RCC 7860 (cell line): ENCODE data around the gene DEK.
A peak's percentile ranks its signal among the peaks of the same experiment; 100 is the strongest.
"Not testable (repeated sequence)": the region's sequence is repeated elsewhere in the genome, so short reads cannot be mapped to it uniquely, and the experiment has no call there.

ENCODE experiments used
- DNase-seq: peaks from one replicate; pipeline ENCODE4 v3.0.0-alpha.2; 2015; ENCODE audit warnings: low spot score
- FAIRE-seq: peaks from 2 replicates; lab custom pipeline; 2012; peaks lifted over from hg19 to GRCh38; lab: Jason Lieb, UNC

DEK gene

GRCh38 chr6:18241208-18242038, 22.9 kb downstream of the DEK start:
- DNase-seq (no peak), FAIRE-seq (no peak)

DNA sequence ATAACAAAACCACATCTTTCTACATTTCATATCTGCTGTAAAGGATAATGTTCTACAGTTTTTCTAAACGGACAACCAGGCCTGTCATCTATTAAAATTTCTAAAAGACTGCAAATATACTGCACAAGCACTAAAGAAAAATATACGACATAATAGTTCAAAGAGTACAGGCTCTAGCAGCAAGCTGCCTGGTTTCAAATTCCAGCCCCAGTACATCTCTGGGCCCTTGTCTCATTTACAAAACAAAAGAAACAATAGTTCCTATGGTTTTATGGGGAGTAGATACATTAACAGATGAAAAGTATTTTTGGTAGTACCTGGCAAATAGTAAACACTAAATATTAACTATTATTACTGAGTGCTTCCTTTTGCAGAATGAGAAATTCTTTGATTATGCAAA, 24.1 kb downstream of the DEK start:
- DNase-seq (no peak), FAIRE-seq (no peak)

GRCh38 chr6:18237167-18237566, 27.2 kb downstream of the DEK start:
- FAIRE-seq (no peak), DNase-seq (no peak)

DNA sequence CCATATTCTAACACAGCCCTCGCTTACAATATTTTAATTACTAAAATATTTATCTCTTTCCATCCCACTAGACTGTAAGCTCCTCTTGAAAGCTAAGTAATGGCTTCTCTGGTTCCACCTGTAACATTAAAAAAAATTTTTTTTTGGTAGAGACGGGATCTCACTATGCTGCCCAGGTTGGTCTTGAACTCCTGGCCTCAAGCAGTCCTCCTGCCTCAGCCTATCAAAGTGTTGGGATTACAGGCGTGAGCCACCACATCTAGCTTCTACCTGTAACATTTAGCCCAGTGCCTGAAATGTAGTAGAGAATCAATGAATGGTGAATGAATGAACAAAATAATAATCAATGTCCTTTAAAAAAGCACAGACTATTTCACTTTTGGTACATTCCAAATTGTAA, 28.8 kb downstream of the DEK start:
- no peak for DNase-seq
- FAIRE-seq: no peak

- DNase-seq (no peak), FAIRE-seq (no peak)
Measured at GRCh38 chr6:18234564-18234963, 29.8 kb downstream of the DEK start.

DNA sequence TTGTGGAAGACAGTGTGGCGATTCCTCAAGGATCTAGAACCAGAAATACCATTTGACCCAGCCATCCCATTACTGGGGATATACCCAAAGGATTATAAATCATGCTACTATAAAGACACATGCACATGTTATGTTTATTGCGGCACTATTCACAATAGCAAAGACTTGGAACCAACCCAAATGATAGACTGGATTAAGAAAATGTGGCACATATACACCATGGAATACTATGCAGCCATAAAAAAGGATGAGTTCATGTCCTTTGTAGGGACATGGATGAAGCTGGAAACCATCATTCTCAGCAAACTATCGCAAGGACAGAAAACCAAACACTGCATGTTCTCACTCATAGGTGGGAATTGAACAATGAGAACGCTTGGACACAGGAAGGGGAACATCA, 30.6 kb downstream of the DEK start:
- not testable (repeated sequence) for FAIRE-seq

DNA sequence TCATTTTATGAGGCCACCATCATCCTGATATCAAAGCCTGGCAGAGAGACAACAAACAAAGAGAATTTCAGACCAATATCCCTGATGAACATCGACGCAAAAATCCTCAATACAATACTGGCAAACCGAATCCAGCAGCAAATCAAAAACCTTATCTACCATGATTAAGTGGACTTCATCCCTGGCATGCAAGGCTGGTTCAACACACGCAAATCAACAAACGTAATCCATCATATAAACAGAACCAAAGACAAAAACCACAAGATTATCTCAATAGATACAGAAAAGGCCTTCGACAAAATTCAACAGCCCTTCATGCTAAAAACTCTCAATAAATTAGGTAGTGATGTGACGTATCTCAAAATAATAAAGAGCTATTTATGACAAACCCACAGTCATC, 32.5 kb downstream of the DEK start:
- FAIRE-seq, DNase-seq: not testable (repeated sequence)

More for the DNA sequence above, 30.6 kb downstream of the DEK start:
- not testable (repeated sequence) for DNase-seq

DNA sequence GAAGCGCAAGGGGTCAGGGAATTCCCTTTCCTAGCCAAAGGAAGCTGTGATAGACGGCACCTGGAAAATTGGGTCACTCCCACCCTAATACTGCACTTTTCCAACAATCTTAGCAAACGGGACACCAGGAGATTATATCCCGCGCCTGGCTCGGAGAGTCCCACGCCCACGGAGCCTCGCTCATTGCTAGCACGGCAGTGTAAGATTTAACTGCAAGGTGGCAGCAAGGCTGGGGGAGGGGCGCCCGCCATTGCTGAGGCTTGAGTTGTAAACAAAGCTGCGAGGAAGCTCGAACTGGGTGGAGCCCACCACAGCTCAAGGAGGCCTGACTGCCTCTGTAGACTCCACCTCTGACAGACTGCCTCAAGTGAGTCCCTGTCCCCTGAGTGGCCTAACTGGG, 35.7 kb downstream of the DEK start:
- FAIRE-seq, DNase-seq: not testable (repeated sequence)

- FAIRE-seq, DNase-seq: not testable (repeated sequence)
Measured at GRCh38 chr6:18227166-18227565, 37.2 kb downstream of the DEK start.

- not testable (repeated sequence) for FAIRE-seq
Measured at GRCh38 chr6:18226451-18227105, 37.8 kb downstream of the DEK start.

DNA sequence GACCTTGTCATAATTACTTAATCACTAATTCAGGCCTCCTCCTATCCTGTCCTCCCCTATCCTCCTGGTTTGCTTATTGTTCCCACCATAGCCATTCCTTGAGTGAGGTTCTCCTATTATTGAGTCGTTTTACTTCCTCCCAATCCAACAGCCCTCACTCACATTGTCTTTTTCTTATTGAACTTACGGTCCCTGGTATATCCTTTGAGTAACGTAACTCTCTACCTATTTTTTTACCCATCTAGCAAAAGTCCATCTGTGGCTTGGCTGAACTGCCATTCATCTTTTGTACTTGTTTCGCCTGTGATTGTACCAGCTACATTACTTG, 43.1 kb downstream of the DEK start:
- DNase-seq (no peak), FAIRE-seq (no peak)

More at GRCh38 chr6:18226451-18227105, 37.8 kb downstream of the DEK start:
- not testable (repeated sequence) for DNase-seq

GRCh38 chr6:18219591-18219990, 44.7 kb downstream of the DEK start:
- FAIRE-seq (no peak), DNase-seq (no peak)

GRCh38 chr6:18218233-18218632, 46.1 kb downstream of the DEK start:
- DNase-seq (no peak), FAIRE-seq (no peak)

DNA sequence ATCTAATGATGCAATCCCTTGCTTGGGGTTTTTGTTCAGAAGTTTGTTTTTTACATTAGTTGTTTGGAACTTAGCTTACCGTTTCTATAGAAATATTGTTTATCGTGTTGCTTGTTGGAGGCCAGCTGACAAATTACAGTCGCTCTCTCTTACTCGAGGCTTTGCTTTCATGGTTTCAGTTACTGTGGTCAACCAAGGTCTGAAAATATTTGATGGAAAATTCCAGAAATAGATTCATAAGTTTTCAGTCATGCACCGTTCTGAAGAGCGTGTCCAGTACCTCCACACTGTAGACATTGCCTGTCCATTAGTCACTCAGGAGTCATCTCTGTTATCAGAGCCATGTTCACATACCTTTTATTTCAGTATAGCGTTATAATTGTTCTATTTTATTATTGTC, 47.9 kb downstream of the DEK start:
- DNase-seq (peak; percentile 95), FAIRE-seq (peak; percentile 91)

- FAIRE-seq (no peak), DNase-seq (no peak)
Measured at GRCh38 chr6:18215436-18215835, 48.9 kb downstream of the DEK start.

DNA sequence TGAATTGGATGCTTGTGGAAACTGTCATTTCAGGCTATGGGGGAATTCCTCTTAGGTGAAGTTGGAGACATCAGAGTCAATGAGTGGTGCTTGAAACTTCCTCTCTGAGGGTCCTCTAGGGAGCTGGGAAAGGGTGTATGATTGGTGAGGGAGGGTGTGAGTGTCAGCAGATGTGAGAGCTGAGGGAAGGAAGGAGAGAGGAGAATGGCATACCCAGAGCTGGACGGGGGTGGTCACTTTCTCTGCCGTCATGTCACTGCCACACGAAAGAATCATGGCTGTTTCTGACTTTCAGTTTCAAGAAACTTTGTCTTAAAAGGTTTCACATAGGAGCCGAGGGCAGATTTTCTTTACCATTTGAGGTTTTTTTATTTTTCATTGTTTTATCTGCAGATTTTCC, 50.3 kb downstream of the DEK start:
- FAIRE-seq (no peak), DNase-seq (no peak)

DNA sequence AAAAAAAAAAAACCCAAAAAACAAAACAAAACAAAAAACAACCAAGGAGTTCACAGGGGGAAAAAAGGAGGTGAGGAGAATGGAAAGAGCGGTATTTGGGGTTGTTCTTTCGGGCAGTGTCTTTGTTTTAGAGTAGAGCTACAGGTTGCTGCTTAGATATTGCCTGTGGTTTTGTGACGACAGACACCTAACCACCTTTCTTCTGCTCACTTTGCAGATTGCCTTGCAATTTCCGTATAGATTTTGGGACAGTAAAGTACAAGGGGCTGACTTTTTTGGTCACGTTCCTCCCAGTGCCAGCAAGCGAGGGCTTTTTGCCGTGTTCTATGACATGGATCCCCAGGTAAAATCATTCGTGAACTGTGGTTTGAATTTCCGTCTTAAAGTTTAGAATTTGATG, 50.9 kb downstream of the DEK start:
- FAIRE-seq: no peak

GRCh38 chr6:18212231-18212630, 52.1 kb downstream of the DEK start:
- DNase-seq: no peak
- FAIRE-seq: no peak

More for the DNA sequence above, 50.9 kb downstream of the DEK start:
- DNase-seq: no peak

GRCh38 chr6:18211338-18211737, 53.0 kb downstream of the DEK start:
- FAIRE-seq: no peak
- DNase-seq: no peak

GRCh38 chr6:18210707-18211106, 53.6 kb downstream of the DEK start:
- DNase-seq (no peak), FAIRE-seq (no peak)

GRCh38 chr6:18209539-18210197, 54.7 kb downstream of the DEK start:
- FAIRE-seq (no peak), DNase-seq (no peak)

DNA sequence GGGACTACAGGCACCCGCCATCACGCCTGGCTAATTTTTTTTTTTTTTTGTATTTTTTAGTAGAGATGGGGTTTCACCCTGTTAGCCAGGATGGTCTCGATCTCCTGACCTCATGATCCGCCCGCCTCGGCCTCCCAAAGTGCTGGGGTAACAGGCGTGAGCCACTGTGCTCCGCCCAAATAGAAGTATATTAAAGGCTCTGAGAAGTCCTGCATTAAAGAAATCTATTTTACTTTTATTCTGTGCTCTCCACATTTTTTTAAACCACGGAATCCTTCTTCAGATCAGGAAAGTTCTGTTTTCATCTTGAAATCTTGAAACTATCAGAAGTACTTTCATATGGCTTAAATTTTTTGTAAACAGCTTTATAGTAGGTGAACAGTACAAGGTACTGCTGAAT, 55.6 kb downstream of the DEK start:
- DNase-seq, FAIRE-seq: not testable (repeated sequence)
